Activated CD8-positive, alpha-beta T cell treated with anti-CD3 and anti-CD28 coated beads, Interleukin-2, amount 10 ng/mL, durations not matched to agents 7 days and 5 days (primary cell): Measurements from ENCODE around the gene SCP2D1. TPM values are rescaled to one million over a fixed set of nuclear protein-coding genes. Genes with fewer than 3 reads are reported as not detected.

Experiments
- ATAC-seq: fragments of 150-1000 bp; cut with Tn5 transposase; one replicate; pipeline ENCODE4 v1.10.0; 2021; ENCODE audit warnings: moderate library complexity
- CTCF ChIA-PET: fragments of 350-600 bp; sonication (Branson Sonifier 250); formaldehyde crosslinking; loops from one replicate; lab custom pipeline; 2021; ENCODE audit warnings: antibody characterized with exemption; lab: Charles Lee
- POLR2A ChIA-PET: fragments of 350-600 bp; sonication (Branson Sonifier 250); formaldehyde crosslinking; loops from one replicate; lab custom pipeline; 2021; ENCODE audit warnings: antibody characterized with exemption; lab: Charles Lee
- DNase-seq: peaks from one replicate; pipeline ENCODE4 v3.0.0-alpha.2; 2020
- H3K27ac Mint-ChIP-seq: one replicate; pipeline ENCODE4 v1.8.0; 2021; ENCODE audit warnings: mild to moderate bottlenecking, mixed read lengths
- H3K27me3 Mint-ChIP-seq: one replicate; pipeline ENCODE4 v1.8.0; 2021; ENCODE audit warnings: low read depth, mixed read lengths
- H3K36me3 Mint-ChIP-seq: one replicate; pipeline ENCODE4 v1.8.0; 2021; ENCODE audit warnings: low read depth, mixed read lengths
- H3K4me1 Mint-ChIP-seq: one replicate; pipeline ENCODE4 v1.8.0; 2021; ENCODE audit warnings: low read depth, mixed read lengths
- H3K4me3 Mint-ChIP-seq: one replicate; pipeline ENCODE4 v1.8.0; 2021; ENCODE audit warnings: mild to moderate bottlenecking, mixed read lengths
- H3K9me3 Mint-ChIP-seq: one replicate; pipeline ENCODE4 v1.8.0; 2022; ENCODE audit warnings: mixed read lengths; ENCODE audit not compliant: insufficient read depth
- total RNA-seq, 2 experiments: library from RNA; stranded (reverse); gene quantifications; one replicate each; pipeline ENCODE4 v1.2.3, GENCODE V29; 2021

Gene SCP2D1
- total RNA-seq, 2 experiments from 2014 or later: not detected

- H3K27ac Mint-ChIP-seq: no peak overlapping the region
- no peaks in the 10 kb centered on the region for H3K27me3 Mint-ChIP-seq
- H3K4me1 Mint-ChIP-seq: no peaks in the 10 kb centered on the region
- ATAC-seq (no peak), DNase-seq (no peak)
- ChIA-PET POLR2A (interaction anchor here (0.7 kb wide), 1 partner anchor 150 kb away, joined by 3 read pairs; no protein-coding TSS in a partner anchor), CTCF (no interaction called here)
- no peaks in the 10 kb centered on the region for H3K9me3 Mint-ChIP-seq
- no peaks in the 10 kb centered on the region for H3K36me3 Mint-ChIP-seq
- H3K4me3 Mint-ChIP-seq: no peak overlapping the region
Observed at GRCh38 chr20:18822832-18823231, 9.2 kb downstream of the SCP2D1 start.

- Mint-ChIP-seq H3K9me3 (no peaks in the 10 kb centered on the region), H3K27me3 (peaks cover 3% of the 10 kb centered on the region)
Observed at GRCh38 chr20:18831830-18832499, 18.4 kb downstream of the SCP2D1 start.

GRCh38 chr20:18832546-18833200 lies 19.1 kb downstream of the SCP2D1 start:
- peaks cover 3% of the 10 kb centered on the region for H3K27me3 Mint-ChIP-seq
- no peaks in the 10 kb centered on the region for H3K4me1 Mint-ChIP-seq
- no peak overlapping the region for H3K27ac Mint-ChIP-seq
- ATAC-seq (no peak), DNase-seq (no peak)
- no peaks in the 10 kb centered on the region for H3K9me3 Mint-ChIP-seq
- ChIA-PET CTCF (no interaction called here), POLR2A (no interaction called here)
- H3K36me3 Mint-ChIP-seq: no peaks in the 10 kb centered on the region
- H3K4me3 Mint-ChIP-seq: no peak overlapping the region

More at GRCh38 chr20:18831830-18832499, 18.4 kb downstream of the SCP2D1 start:
- Mint-ChIP-seq H3K4me3 (no peak overlapping the region), H3K4me1 (no peaks in the 10 kb centered on the region), H3K36me3 (no peaks in the 10 kb centered on the region), H3K27ac (no peak overlapping the region)
- DNase-seq: no peak
- ATAC-seq: no peak
- POLR2A ChIA-PET: no interaction called here
- CTCF ChIA-PET: no interaction called here

- DNase-seq: no peak
- Mint-ChIP-seq H3K36me3 (no peaks in the 10 kb centered on the region), H3K4me1 (no peaks in the 10 kb centered on the region), H3K9me3 (no peaks in the 10 kb centered on the region), H3K27me3 (peaks cover 3% of the 10 kb centered on the region), H3K27ac (no peak overlapping the region), H3K4me3 (no peak overlapping the region)
- no peak for ATAC-seq
- POLR2A ChIA-PET: no interaction called here
- CTCF ChIA-PET: no interaction called here
Observed at GRCh38 chr20:18835466-18836256, 22.1 kb downstream of the SCP2D1 start.

- Mint-ChIP-seq H3K27me3 (no peaks in the 10 kb centered on the region), H3K4me3 (no peak overlapping the region), H3K9me3 (no peaks in the 10 kb centered on the region), H3K27ac (no peak overlapping the region), H3K36me3 (no peaks in the 10 kb centered on the region), H3K4me1 (no peaks in the 10 kb centered on the region)
- no peak for DNase-seq
- ChIA-PET POLR2A (no interaction called here), CTCF (no interaction called here)
- no peak for ATAC-seq
Observed at GRCh38 chr20:18837718-18838117, 24.1 kb downstream of the SCP2D1 start.

GRCh38 chr20:18839507-18840247 lies 26.1 kb downstream of the SCP2D1 start:
- Mint-ChIP-seq H3K4me3 (no peak overlapping the region), H3K4me1 (no peaks in the 10 kb centered on the region), H3K36me3 (no peaks in the 10 kb centered on the region), H3K27ac (no peak overlapping the region), H3K9me3 (no peaks in the 10 kb centered on the region), H3K27me3 (no peaks in the 10 kb centered on the region)
- DNase-seq (no peak), ATAC-seq (no peak)
- CTCF ChIA-PET: no interaction called here
- POLR2A ChIA-PET: no interaction called here

- DNase-seq (no peak), ATAC-seq (no peak)
- CTCF ChIA-PET: no interaction called here
- H3K36me3 Mint-ChIP-seq: no peaks in the 10 kb centered on the region
- no peaks in the 10 kb centered on the region for H3K27me3 Mint-ChIP-seq
- POLR2A ChIA-PET: no interaction called here
- H3K9me3 Mint-ChIP-seq: no peaks in the 10 kb centered on the region
- H3K4me3 Mint-ChIP-seq: no peak overlapping the region
- no peak overlapping the region for H3K27ac Mint-ChIP-seq
- H3K4me1 Mint-ChIP-seq: no peaks in the 10 kb centered on the region
Observed at GRCh38 chr20:18840248-18840645, 26.7 kb downstream of the SCP2D1 start.

GRCh38 chr20:18845017-18845416 lies 31.4 kb downstream of the SCP2D1 start:
- Mint-ChIP-seq H3K27ac (no peak overlapping the region), H3K36me3 (no peaks in the 10 kb centered on the region), H3K27me3 (no peaks in the 10 kb centered on the region), H3K9me3 (no peaks in the 10 kb centered on the region), H3K4me3 (no peak overlapping the region), H3K4me1 (no peaks in the 10 kb centered on the region)
- ChIA-PET POLR2A (no interaction called here), CTCF (no interaction called here)
- ATAC-seq (no peak), DNase-seq (no peak)

GRCh38 chr20:18847226-18847755 lies 33.7 kb downstream of the SCP2D1 start:
- ChIA-PET POLR2A (no interaction called here), CTCF (no interaction called here)
- Mint-ChIP-seq H3K36me3 (no peaks in the 10 kb centered on the region), H3K27ac (no peak overlapping the region), H3K4me1 (no peaks in the 10 kb centered on the region), H3K27me3 (no peaks in the 10 kb centered on the region), H3K4me3 (no peak overlapping the region), H3K9me3 (no peaks in the 10 kb centered on the region)
- no peak for DNase-seq
- ATAC-seq: no peak

- no peak for DNase-seq
- no peak overlapping the region for H3K4me3 Mint-ChIP-seq
- H3K27me3 Mint-ChIP-seq: no peaks in the 10 kb centered on the region
- no peaks in the 10 kb centered on the region for H3K4me1 Mint-ChIP-seq
- no peak for ATAC-seq
- CTCF ChIA-PET: no interaction called here
- no peak overlapping the region for H3K27ac Mint-ChIP-seq
- H3K9me3 Mint-ChIP-seq: no peaks in the 10 kb centered on the region
- POLR2A ChIA-PET: no interaction called here
- no peaks in the 10 kb centered on the region for H3K36me3 Mint-ChIP-seq
Observed at GRCh38 chr20:18849131-18849530, 35.5 kb downstream of the SCP2D1 start.

GRCh38 chr20:18851629-18852028 lies 38.0 kb downstream of the SCP2D1 start:
- H3K36me3 Mint-ChIP-seq: no peaks in the 10 kb centered on the region
- ATAC-seq (no peak), DNase-seq (no peak)
- CTCF ChIA-PET: no interaction called here
- H3K4me1 Mint-ChIP-seq: no peaks in the 10 kb centered on the region
- H3K9me3 Mint-ChIP-seq: no peaks in the 10 kb centered on the region
- no peak overlapping the region for H3K27ac Mint-ChIP-seq
- H3K4me3 Mint-ChIP-seq: no peak overlapping the region
- H3K27me3 Mint-ChIP-seq: peaks cover 5% of the 10 kb centered on the region
- POLR2A ChIA-PET: no interaction called here
